ENCODE data around the gene PPCDC. TPM values are rescaled to one million over a fixed set of nuclear protein-coding genes. Genes with fewer than 3 reads are reported as not detected.
"Not testable (repeated sequence)": the region's sequence is repeated elsewhere in the genome, so short reads cannot be mapped to it uniquely, and the experiment has no call there.

Gene PPCDC
- total and polyA plus RNA-seq, 4 donors, result 12.8 to 23.8 (median 20.8) TPM

- H3K36me3 ChIP-seq (ENCODE audit: control insufficient read depth in 4 of 4, insufficient read depth in 4 of 4, low read length in 4 of 4), result no peaks in the 10 kb centered on the region
- peaks cover 0 to 8% (median 0%) of the 10 kb centered on the region in 5 donors for H3K4me1 ChIP-seq (ENCODE audit: control insufficient read depth in 5 of 5, insufficient read depth in 5 of 5, low read length in 5 of 5)
- H3K9me3 ChIP-seq (ENCODE audit: control insufficient read depth in 4 of 4, insufficient read depth in 3 of 4, low read length in 3 of 4), result peaks cover 0 to 4% (median 0%) of the 10 kb centered on the region in 4 donors
- 87 to 95% methylated on average over 4 of the region's 4 CpGs for WGBS, 2 donors
- ATAC-seq (ENCODE audit: insufficient read depth, low FRiP score) (no peak), DNase-seq (no peak)
- H3K9ac ChIP-seq (ENCODE audit: insufficient read depth in 1 of 2, low read length in 2 of 2), result no peak overlapping the region
- TF ChIP-seq CTCF (IDR thresholded peaks at IDR 0.05; ENCODE audit: control extremely low read depth, extremely low read depth), result no peak
- H3K27me3 ChIP-seq (ENCODE audit: control insufficient read depth in 3 of 3, insufficient read depth in 3 of 3, low read length in 2 of 3), result no peaks in the 10 kb centered on the region
- no peak overlapping the region for H3K27ac ChIP-seq (ENCODE audit: low read depth in 1 of 2, low read length in 1 of 2)
- no peak overlapping the region for H3K4me3 ChIP-seq
Measured at GRCh38 chr15:75070674-75071073, 47.3 kb downstream of the PPCDC start.

GRCh38 chr15:75073197-75073596 lies 49.8 kb downstream of the PPCDC start:
- H3K9ac ChIP-seq (ENCODE audit: insufficient read depth in 1 of 2, low read length in 2 of 2), result no peak overlapping the region
- no peak for DNase-seq

GRCh38 chr15:75076277-75076676 lies 52.9 kb downstream of the PPCDC start:
- H3K36me3 ChIP-seq (ENCODE audit: control insufficient read depth in 4 of 4, insufficient read depth in 4 of 4, low read length in 4 of 4), result no peaks in the 10 kb centered on the region
- 94 to 96% methylated on average over 2 of the region's 2 CpGs for WGBS, 2 donors
- H3K27me3 ChIP-seq (ENCODE audit: control insufficient read depth in 3 of 3, insufficient read depth in 3 of 3, low read length in 2 of 3), result no peaks in the 10 kb centered on the region
- ATAC-seq (ENCODE audit: insufficient read depth, low FRiP score) (no peak), DNase-seq (no peak)
- TF ChIP-seq CTCF (IDR thresholded peaks at IDR 0.05; ENCODE audit: control extremely low read depth, extremely low read depth), result no peak
- H3K4me3 ChIP-seq, result no peak overlapping the region
- no peak overlapping the region for H3K9ac ChIP-seq (ENCODE audit: insufficient read depth in 1 of 2, low read length in 2 of 2)
- H3K9me3 ChIP-seq (ENCODE audit: control insufficient read depth in 4 of 4, insufficient read depth in 3 of 4, low read length in 3 of 4), result peaks cover 0 to 6% (median 3%) of the 10 kb centered on the region in 4 donors
- H3K4me1 ChIP-seq (ENCODE audit: control insufficient read depth in 5 of 5, insufficient read depth in 5 of 5, low read length in 5 of 5), result peaks cover 0 to 5% (median 0%) of the 10 kb centered on the region in 5 donors
- no peak overlapping the region for H3K27ac ChIP-seq (ENCODE audit: low read depth in 1 of 2, low read length in 1 of 2)

More at GRCh38 chr15:75073197-75073596, 49.8 kb downstream of the PPCDC start:
- H3K27me3 ChIP-seq (ENCODE audit: control insufficient read depth in 3 of 3, insufficient read depth in 3 of 3, low read length in 2 of 3), result no peaks in the 10 kb centered on the region
- no peak overlapping the region for H3K4me3 ChIP-seq
- TF ChIP-seq CTCF (IDR thresholded peaks at IDR 0.05; ENCODE audit: control extremely low read depth, extremely low read depth), result no peak
- H3K4me1 ChIP-seq (ENCODE audit: control insufficient read depth in 5 of 5, insufficient read depth in 5 of 5, low read length in 5 of 5), result peaks cover 0 to 8% (median 0%) of the 10 kb centered on the region in 5 donors
- peak overlapping the region in 1 of 2 donors; percentile 12 for H3K27ac ChIP-seq (ENCODE audit: low read depth in 1 of 2, low read length in 1 of 2)
- 24 to 40% methylated on average over 3 of the region's 3 CpGs for WGBS, 2 donors
- H3K9me3 ChIP-seq (ENCODE audit: control insufficient read depth in 4 of 4, insufficient read depth in 3 of 4, low read length in 3 of 4), result peaks cover 0 to 6% (median 3%) of the 10 kb centered on the region in 4 donors
- H3K36me3 ChIP-seq (ENCODE audit: control insufficient read depth in 4 of 4, insufficient read depth in 4 of 4, low read length in 4 of 4), result no peaks in the 10 kb centered on the region
- no peak for ATAC-seq (ENCODE audit: insufficient read depth, low FRiP score)

GRCh38 chr15:75077551-75077961 lies 54.2 kb downstream of the PPCDC start:
- not testable (repeated sequence) for H3K9ac ChIP-seq (ENCODE audit: insufficient read depth in 1 of 2, low read length in 2 of 2); DNase-seq; H3K9me3 ChIP-seq (ENCODE audit: control insufficient read depth in 4 of 4, insufficient read depth in 3 of 4, low read length in 3 of 4); H3K36me3 ChIP-seq (ENCODE audit: control insufficient read depth in 4 of 4, insufficient read depth in 4 of 4, low read length in 4 of 4); H3K4me3 ChIP-seq; H3K27me3 ChIP-seq (ENCODE audit: control insufficient read depth in 3 of 3, insufficient read depth in 3 of 3, low read length in 2 of 3); H3K4me1 ChIP-seq (ENCODE audit: control insufficient read depth in 5 of 5, insufficient read depth in 5 of 5, low read length in 5 of 5); ATAC-seq (ENCODE audit: insufficient read depth, low FRiP score); H3K27ac ChIP-seq (ENCODE audit: low read depth in 1 of 2, low read length in 1 of 2)
- 65 to 76% methylated on average over 4 of the region's 4 CpGs for WGBS, 2 donors

All from lung (tissue), 12 donors.